K562 (cell line): ENCODE data around the gene SNRNP48. TPM values are rescaled to one million over a fixed set of nuclear protein-coding genes. Genes with fewer than 3 reads are reported as not detected.

Source experiments
- ATAC-seq: fragments of 200-7000 bp; cut with Tn5 transposase; 3 replicates; pipeline ENCODE4 v1.9.1; 2020; ENCODE audit warnings: moderate library complexity
- BruUV-seq: library from RNA; stranded (reverse); fragments of 400-500 nt; replicated peaks from 2 replicates; lab custom pipeline; 2021; lab: Mats Ljungman, UMichigan
- CTCF ChIA-PET: fragments of 300-600 bp; formaldehyde crosslinking; extraction: SDS; loops from one replicate; lab custom pipeline; 2021; ENCODE audit warnings: low intra/inter-chr PET ratio; lab: Yijun Ruan, JAX
- POLR2A ChIA-PET: fragments of 300-600, 350-650 bp; sonication (Branson Sonifier 250); formaldehyde crosslinking; extraction: SDS; loops from one replicate; lab custom pipeline; 2021; ENCODE audit warnings: antibody characterized with exemption, inconsistent platforms; lab: Yijun Ruan, JAX
- DNase-seq, 4 experiments: peaks; one replicate each; pipeline versions ENCODE4 v3.0.0 to v3.0.0-alpha.2; 2011 to 2018; ENCODE audit warnings: low spot score in 3 of 4, mixed read lengths in 3 of 4; ENCODE audit errors: extremely low read depth in 1 of 4
- FAIRE-seq: peaks from 2 replicates; lab custom pipeline; 2011; peaks lifted over from hg19 to GRCh38; lab: Jason Lieb, UNC
- H2AFZ ChIP-seq: 2 replicates; pipeline ENCODE4 v1.6.0; 2011; ENCODE audit warnings: low read depth, low read length, control low read depth, inconsistent platforms
- H3K27ac ChIP-seq: fragments of 200-600 bp; 3 replicates; pipeline ENCODE4 v1.8.0; 2011; ENCODE audit warnings: low read depth, mild to moderate bottlenecking, control low read depth, inconsistent platforms, low read length, moderate library complexity, mixed read lengths; ENCODE audit errors: extremely low read depth
- H3K27me3 ChIP-seq, 2 experiments: fragments of 300-600 bp in 1 of 2; 2 replicates in 1 of 2; 3 replicates in 1 of 2; pipeline versions ENCODE4 v1.6.0 to v1.8.0; 2011; ENCODE audit warnings: inconsistent platforms in 2 of 2, low read length in 2 of 2, mild to moderate bottlenecking in 1 of 2, mixed read lengths in 1 of 2, moderate library complexity in 1 of 2; ENCODE audit not compliant: control insufficient read depth in 2 of 2, insufficient read depth in 2 of 2
- H3K36me3 ChIP-seq: fragments of 300-600 bp; 3 replicates; pipeline ENCODE4 v1.8.0; 2011; ENCODE audit warnings: mild to moderate bottlenecking, low read length, inconsistent platforms; ENCODE audit not compliant: control insufficient read depth, insufficient read depth
- H3K4me1 ChIP-seq, 2 experiments: fragments of 200-600 bp in 1 of 2; replicated peaks in 1 of 2; 2 replicates in 1 of 2; 3 replicates in 1 of 2; pipeline versions ENCODE4 v1.5.1 to v1.8.0; 2011; ENCODE audit warnings: inconsistent platforms in 2 of 2, low read length in 2 of 2, mild to moderate bottlenecking in 1 of 2, mixed read lengths in 1 of 2, moderate library complexity in 1 of 2; ENCODE audit not compliant: control insufficient read depth in 2 of 2, insufficient read depth in 2 of 2
- H3K4me2 ChIP-seq: 2 replicates; pipeline ENCODE4 v1.6.1; 2011; ENCODE audit warnings: low read length, control low read depth, inconsistent platforms, mixed read lengths; ENCODE audit not compliant: insufficient read depth
- H3K4me3 ChIP-seq: fragments of 200-600 bp; sonication (generic), shearing (Covaris generic); 2 replicates; pipeline ENCODE4 v1.5.1; 2016; ENCODE audit warnings: control low read depth, inconsistent platforms
- H3K79me2 ChIP-seq: fragments of 200-600 bp; 3 replicates; pipeline ENCODE4 v1.8.0; 2011; ENCODE audit warnings: low read length, inconsistent platforms; ENCODE audit not compliant: control insufficient read depth, insufficient read depth
- H3K9ac ChIP-seq, 2 experiments: 2 replicates each; pipeline versions ENCODE4 v1.6.0 to v1.6.1; 2011; ENCODE audit warnings: low read depth in 2 of 2, low read length in 2 of 2, control low read depth in 1 of 2, inconsistent platforms in 1 of 2, mild to moderate bottlenecking in 1 of 2, mixed read lengths in 1 of 2; ENCODE audit not compliant: insufficient read depth in 1 of 2
- H3K9me1 ChIP-seq: one replicate; pipeline ENCODE4 v1.6.0; 2011; ENCODE audit warnings: inconsistent platforms, mild to moderate bottlenecking, low read length, moderate library complexity; ENCODE audit not compliant: control insufficient read depth, insufficient read depth
- H3K9me3 ChIP-seq: replicated peaks from 2 replicates; pipeline ENCODE4 v1.5.1; 2011; ENCODE audit warnings: low read depth, low read length, inconsistent platforms; ENCODE audit not compliant: control insufficient read depth, insufficient read depth
- H4K20me1 ChIP-seq: replicated peaks from 2 replicates; pipeline ENCODE4 v1.6.1; 2011; ENCODE audit warnings: low read length, inconsistent platforms, mixed read lengths; ENCODE audit not compliant: control insufficient read depth, insufficient read depth
- CBX8 ChIP-seq: fragments of 200-600 bp; sonication (generic); IDR thresholded peaks from 2 replicates; pipeline ENCODE4 v1.6.1; 2012; ENCODE audit warnings: borderline replicate concordance, mixed run types, low read depth, mild to moderate bottlenecking, moderate library complexity, mixed read lengths, low read length, control low read depth, inconsistent platforms; ENCODE audit not compliant: poor library complexity, severe bottlenecking; ENCODE audit errors: extremely low read depth
- CEBPB ChIP-seq: fragments of 450-650 bp; IDR thresholded peaks from 2 replicates; pipeline ENCODE4 v1.6.1; 2016; ENCODE audit warnings: missing genetic modification characterization, missing compliant biosample characterization
- CHCHD3 ChIP-seq: fragments of 250-450 bp; sonication (Bioruptor Pico); IDR thresholded peaks from 2 replicates; pipeline ENCODE4 v2.1.2; 2022; ENCODE audit warnings: mild to moderate bottlenecking
- NCOA2 ChIP-seq, 2 experiments: fragments of 450-650 bp; IDR thresholded peaks; 2 replicates each; pipeline ENCODE4 v1.6.1; 2018; ENCODE audit warnings: mild to moderate bottlenecking in 2 of 2, moderate library complexity in 1 of 2; ENCODE audit not compliant: partially characterized antibody in 2 of 2
- SIN3A ChIP-seq, 2 experiments: fragments of 150-350 bp in 1 of 2; IDR thresholded peaks; 2 replicates each; pipeline ENCODE4 v1.6.1; 2011 to 2016; ENCODE audit warnings: borderline replicate concordance in 2 of 2, low read depth in 2 of 2, low read length in 2 of 2, mild to moderate bottlenecking in 2 of 2, moderate library complexity in 2 of 2; ENCODE audit not compliant: control insufficient read depth in 1 of 2
- U2AF2 ChIP-seq: fragments of 200-400 bp; formaldehyde crosslinking; optimal IDR thresholded peaks from 2 replicates; pipeline ENCODE3; 2017; ENCODE audit warnings: low read depth, mild to moderate bottlenecking, low read length
- WGBS: fragments of 100-300 bp; shearing (Covaris generic); methylation state at CpG from one replicate; pipeline ENCODE4 v1.1.6; 2016; ENCODE audit warnings: low coverage, mixed read lengths; ENCODE audit not compliant: insufficient coverage; ENCODE audit errors: missing lambda C conversion rate; 5-methylcytosine and 5-hydroxymethylcytosine counted together
- in situ Hi-C: fragments of 300-500 bp; cut with MboI; formaldehyde crosslinking; loops from 4 replicates; pipeline ENCODE4 v1.15.0; 2018; ENCODE audit warnings: inconsistent platforms, mixed read lengths
- intact Hi-C: fragments of 100-400 bp; cut with micrococcal nuclease; formaldehyde crosslinking; loops from 2 replicates; pipeline ENCODE4 v1.14.2; 2022
- polyA plus RNA-seq, 8 experiments: library from polyadenylated mRNA; depleted of rRNA in 4 of 8; stranded (reverse) in 5 of 8; unstranded in 3 of 8; fragments of >200 nt; fragmentation: Nextera tagmentation in 2 of 8; fragmentation: Illumina TruSeq in 1 of 8; extraction: Ambion mirVana in 2 of 8; extraction: Trizol in 1 of 8; gene quantifications; 2 replicates each; pipeline versions ENCODE4 v1.2.1 to v1.2.3, GENCODE V29; 2011 to 2014; ENCODE audit warnings: inconsistent platforms in 1 of 8, missing spikeins in 1 of 8
- total RNA-seq, 7 experiments: library from RNA; depleted of rRNA in 6 of 7; stranded (reverse); fragments of >200 nt in 6 of 7; fragmentation: Illumina TruSeq in 2 of 7; extraction: Trizol in 2 of 7; gene quantifications; 2 replicates each; pipeline versions ENCODE4 v1.2.1 to v1.2.3, GENCODE V29; 2011 to 2021; ENCODE audit warnings: low replicate concordance in 1 of 7

The SNRNP48 gene
- total and polyA plus RNA-seq, 9 of the 15 experiments (the other 6 are each of a cell fraction or from before 2014, with no cell fraction given) = 6.2 to 32.9 (median 18.6) TPM

DNA sequence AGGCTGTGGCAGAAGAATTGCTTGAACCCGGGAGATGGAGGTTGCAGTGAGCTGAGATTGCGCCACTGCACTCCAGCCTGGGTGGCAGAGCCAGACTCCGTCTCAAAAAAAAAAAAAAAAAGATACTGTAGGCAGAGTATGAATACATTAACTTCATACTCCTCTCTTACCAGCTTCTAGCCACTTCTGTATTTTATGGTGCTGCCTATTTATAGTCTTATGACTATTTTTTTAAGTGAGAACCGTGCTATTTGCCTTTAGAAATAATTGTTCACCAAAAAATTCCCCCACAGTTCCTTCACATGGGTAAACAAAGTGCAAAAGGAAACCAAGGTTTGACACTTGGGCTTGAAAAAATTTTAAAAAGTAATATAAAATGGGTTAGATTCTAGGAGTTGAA lies 1.5 kb upstream of the SNRNP48 start (continued):
- TF ChIP-seq U2AF2 (no peak), SIN3A (IDR thresholded peaks at IDR 0.05; ENCODE audit: borderline replicate concordance in 2 of 2, control insufficient read depth in 1 of 2, low read depth in 2 of 2, low read length in 2 of 2) (no peak), CBX8 (no peak), NCOA2 (IDR thresholded peaks at IDR 0.05; ENCODE audit: partially characterized antibody in 2 of 2) (no peak)

GRCh38 chr6:7589221-7589620 lies 777 bp upstream of the SNRNP48 start:
- H4K20me1 ChIP-seq = peaks cover 13% of the 10 kb centered on the region
- no TSS peak for BruUV-seq
- WGBS = 87% methylated on average over 3 of the region's 3 CpGs
- H3K9me1 ChIP-seq = no peaks in the 10 kb centered on the region
- H3K4me3 ChIP-seq = no peak overlapping the region
- TF ChIP-seq CHCHD3 (CRISPR knock-in tag) (no peak), CEBPB (tag) (peak; percentile 36; the same call in 1 of the 2 replicates)
- H3K9ac ChIP-seq = no peak overlapping the region
- ATAC-seq (no peak), FAIRE-seq (no peak), DNase-seq (no peak)
- peaks cover 8 to 15% of the 10 kb centered on the region in 2 experiments; a peak in 4 of 5 replicates for H3K4me1 ChIP-seq
- CTCF ChIA-PET = no interaction called here
- POLR2A ChIA-PET = interaction anchor here (1.1 to 1.9 kb wide), 4 partner anchors 9 to 22 kb away, joined by 4 to 17 read pairs (median 6); no protein-coding TSS in a partner anchor
- H3K4me2 ChIP-seq = no peak overlapping the region
- H2AFZ ChIP-seq = peak overlapping the region; percentile 91
- H3K27ac ChIP-seq = no peak overlapping the region
- peaks cover 19% of the 10 kb centered on the region for H3K36me3 ChIP-seq
- intact Hi-C loops (no loop called here), in situ Hi-C loops (no loop called here)
- 0 out of 2 replicates have a peak, but pooled peaks cover 2% of the 10 kb centered on the region for H3K9me3 ChIP-seq
- H3K79me2 ChIP-seq = peaks cover 35% of the 10 kb centered on the region
- peaks cover 2 to 14% of the 10 kb centered on the region in 2 experiments; a peak in 3 of 5 replicates for H3K27me3 ChIP-seq
